Adrenal gland (tissue), 12 donors: ENCODE data around the gene OLIG1. TPM values are rescaled to one million over a fixed set of nuclear protein-coding genes. Genes with fewer than 3 reads are reported as not detected.

Experiments used
- DNase-seq, 7 donors: peaks; one replicate each; pipeline ENCODE4 v3.0.0-alpha.2; 2019 to 2020
- H3K27ac ChIP-seq, 5 donors: fragments of 200-600 bp; sonication (generic) in 4 of 5; 1 replicate in 3 of 5; 2 replicates in 2 of 5; pipeline versions ENCODE4 v1.5.1 to v1.8.0; 2016 to 2020; ENCODE audit warnings: mild to moderate bottlenecking in 1 of 5
- H3K27me3 ChIP-seq: fragments of 200-600 bp; 2 replicates; pipeline ENCODE4 v1.8.0; 2021
- H3K36me3 ChIP-seq, 2 donors: fragments of 200-600 bp; replicated peaks in 1 of 2; 1 replicate in 1 of 2; 2 replicates in 1 of 2; pipeline versions ENCODE4 v1.5.1 to v1.8.0; 2018 to 2022
- H3K4me1 ChIP-seq, 2 donors: fragments of 200-600 bp; replicated peaks in 1 of 2; 1 replicate in 1 of 2; 2 replicates in 1 of 2; pipeline versions ENCODE4 v1.5.1 to v1.8.0; 2018 to 2021
- H3K4me3 ChIP-seq, 4 donors: fragments of 200-600 bp; sonication (generic) in 3 of 4; one replicate each; pipeline ENCODE4 v1.5.1; 2016 to 2018
- H3K9me3 ChIP-seq, 3 donors: fragments of 200-600 bp; sonication (generic) in 1 of 3; replicated peaks in 1 of 3; 1 replicate in 2 of 3; 2 replicates in 1 of 3; pipeline versions ENCODE4 v1.5.1 to v1.8.0; 2016 to 2021
- POLR2A ChIP-seq, 2 donors: fragments of 450-650 bp; IDR thresholded peaks; one replicate each; pipeline ENCODE4 v1.6.1; 2017; ENCODE audit warnings: antibody characterized with exemption in 2 of 2, mild to moderate bottlenecking in 2 of 2, moderate library complexity in 1 of 2
- WGBS, 4 donors: extraction: QIAGEN DNeasy Blood & Tissue Kit in 2 of 4; methylation state at CpG; one replicate each; pipeline versions ENCODE4 v1.1.5 to v1.1.7; 2013 to 2017; 5-methylcytosine and 5-hydroxymethylcytosine counted together
- intact Hi-C, 2 donors: fragments of 100-400 bp; cut with DNase I; formaldehyde crosslinking; loops; one replicate each; pipeline versions ENCODE4 v1.14.1 to v1.15.0; 2022 to 2023
- polyA plus RNA-seq, 3 donors: library from polyadenylated mRNA; stranded (reverse); fragments of 200-250 nt in 2 of 3; fragments of 350-450 nt in 1 of 3; fragmentation: Illumina TruSeq in 1 of 3; extraction: RNeasy Lipid Tissue Mini Kit (QIAGEN cat#74804) in 1 of 3; gene quantifications; one replicate each; pipeline ENCODE4 v1.2.3, GENCODE V29; 2013 to 2014
- total RNA-seq, 9 donors: library from RNA; depleted of rRNA in 4 of 9; stranded (reverse); fragments of >200 nt in 4 of 9; fragments of 120-200 nt in 1 of 9; fragmentation: NEBNext Ultra II Directional in 1 of 9; extraction: Animal tissue kit (Norgen Biotek cat#: 25700) in 1 of 9; gene quantifications; one replicate each; pipeline versions ENCODE4 v1.1.0 to v1.2.4, GENCODE V29; 2013 to 2023
- TF ChIP-seq, protein P1 (sequence below), 6 experiments: fragments of 450-650 bp in 4 of 6; fragments of 200-600 bp in 2 of 6; sonication (generic) in 1 of 6; IDR thresholded peaks; 1 replicate in 5 of 6; 2 replicates in 1 of 6; pipeline versions ENCODE4 v1.5.1 to v1.8.0; 2016 to 2021; ENCODE audit warnings: antibody characterized with exemption in 6 of 6, mild to moderate bottlenecking in 2 of 6, moderate library complexity in 1 of 6
- donor health status: healthy with polysubstance abuse.
- donor health status: Bipolar disorder and iron deficiency.
- donor health status: DM: yes; HTN: yes; CAD: no.
- donor health status: DM: no; HTN: no; CAD: no.
- donor health status: DM: no; HTN: no; CAD: no.
- donor health status: DM: yes; HTN: yes; CAD: no.

The OLIG1 gene
- total and polyA plus RNA-seq, 12 donors: 0.11 to 1.8 (median 0.50) TPM; not detected in 9

DNA sequence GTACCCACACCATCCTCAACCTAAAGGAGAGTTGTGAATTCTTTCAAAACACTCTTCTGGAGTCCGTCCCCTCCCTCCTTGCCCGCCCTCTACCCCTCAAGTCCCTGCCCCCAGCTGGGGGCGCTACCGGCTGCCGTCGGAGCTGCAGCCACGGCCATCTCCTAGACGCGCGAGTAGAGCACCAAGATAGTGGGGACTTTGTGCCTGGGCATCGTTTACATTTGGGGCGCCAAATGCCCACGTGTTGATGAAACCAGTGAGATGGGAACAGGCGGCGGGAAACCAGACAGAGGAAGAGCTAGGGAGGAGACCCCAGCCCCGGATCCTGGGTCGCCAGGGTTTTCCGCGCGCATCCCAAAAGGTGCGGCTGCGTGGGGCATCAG, 44.8 kb upstream of the OLIG1 start:
- Histone ChIP-seq H3K27me3 (peaks cover 99% of the 10 kb centered on the region), H3K9me3 (no peaks in the 10 kb centered on the region), H3K4me1 (peaks cover 0 to 22% of the 10 kb centered on the region in 2 donors), H3K27ac (no peak overlapping the region), H3K4me3 (no peak overlapping the region), H3K36me3 (no peaks in the 10 kb centered on the region)
- intact Hi-C loops: no loop called here
- 1 to 7% (median 4%) methylated on average over 18 to 22 of the region's 22 CpGs for WGBS, 4 donors
- DNase-seq: no peak
- TF ChIP-seq, protein P1, sequence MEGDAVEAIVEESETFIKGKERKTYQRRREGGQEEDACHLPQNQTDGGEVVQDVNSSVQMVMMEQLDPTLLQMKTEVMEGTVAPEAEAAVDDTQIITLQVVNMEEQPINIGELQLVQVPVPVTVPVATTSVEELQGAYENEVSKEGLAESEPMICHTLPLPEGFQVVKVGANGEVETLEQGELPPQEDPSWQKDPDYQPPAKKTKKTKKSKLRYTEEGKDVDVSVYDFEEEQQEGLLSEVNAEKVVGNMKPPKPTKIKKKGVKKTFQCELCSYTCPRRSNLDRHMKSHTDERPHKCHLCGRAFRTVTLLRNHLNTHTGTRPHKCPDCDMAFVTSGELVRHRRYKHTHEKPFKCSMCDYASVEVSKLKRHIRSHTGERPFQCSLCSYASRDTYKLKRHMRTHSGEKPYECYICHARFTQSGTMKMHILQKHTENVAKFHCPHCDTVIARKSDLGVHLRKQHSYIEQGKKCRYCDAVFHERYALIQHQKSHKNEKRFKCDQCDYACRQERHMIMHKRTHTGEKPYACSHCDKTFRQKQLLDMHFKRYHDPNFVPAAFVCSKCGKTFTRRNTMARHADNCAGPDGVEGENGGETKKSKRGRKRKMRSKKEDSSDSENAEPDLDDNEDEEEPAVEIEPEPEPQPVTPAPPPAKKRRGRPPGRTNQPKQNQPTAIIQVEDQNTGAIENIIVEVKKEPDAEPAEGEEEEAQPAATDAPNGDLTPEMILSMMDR (IDR thresholded peaks at IDR 0.05): no peak
- no peak for TF ChIP-seq POLR2A (IDR thresholded peaks at IDR 0.05)

DNA sequence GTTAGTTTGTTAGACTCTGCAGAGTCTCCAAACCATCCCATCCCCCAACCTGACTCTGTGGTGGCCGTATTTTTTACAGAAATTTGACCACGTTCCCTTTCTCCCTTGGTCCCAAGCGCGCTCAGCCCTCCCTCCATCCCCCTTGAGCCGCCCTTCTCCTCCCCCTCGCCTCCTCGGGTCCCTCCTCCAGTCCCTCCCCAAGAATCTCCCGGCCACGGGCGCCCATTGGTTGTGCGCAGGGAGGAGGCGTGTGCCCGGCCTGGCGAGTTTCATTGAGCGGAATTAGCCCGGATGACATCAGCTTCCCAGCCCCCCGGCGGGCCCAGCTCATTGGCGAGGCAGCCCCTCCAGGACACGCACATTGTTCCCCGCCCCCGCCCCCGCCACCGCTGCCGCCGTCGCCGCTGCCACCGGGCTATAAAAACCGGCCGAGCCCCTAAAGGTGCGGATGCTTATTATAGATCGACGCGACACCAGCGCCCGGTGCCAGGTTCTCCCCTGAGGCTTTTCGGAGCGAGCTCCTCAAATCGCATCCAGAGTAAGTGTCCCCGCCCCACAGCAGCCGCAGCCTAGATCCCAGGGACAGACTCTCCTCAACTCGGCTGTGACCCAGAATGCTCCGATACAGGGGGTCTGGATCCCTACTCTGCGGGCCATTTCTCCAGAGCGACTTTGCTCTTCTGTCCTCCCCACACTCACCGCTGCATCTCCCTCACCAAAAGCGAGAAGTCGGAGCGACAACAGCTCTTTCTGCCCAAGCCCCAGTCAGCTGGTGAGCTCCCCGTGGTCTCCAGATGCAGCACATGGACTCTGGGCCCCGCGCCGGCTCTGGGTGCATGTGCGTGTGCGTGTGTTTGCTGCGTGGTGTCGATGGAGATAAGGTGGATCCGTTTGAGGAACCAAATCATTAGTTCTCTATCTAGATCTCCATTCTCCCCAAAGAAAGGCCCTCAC, 44.2 kb upstream of the OLIG1 start, which contains the start of gene OLIG2:
Gene OLIG2, plus strand, starts transcription at position 447 of the 954 bp plus-strand sequence. CDS start 928 bp downstream, outside the sequence.
- WGBS, 4 donors: 1 to 5% (median 2%) methylated on average over 26 to 59 of the region's 59 CpGs
- Histone ChIP-seq H3K4me3 (no peak within 1 kb of the TSS), H3K36me3 (no peaks in the 10 kb centered on the region), H3K27me3 (peaks cover 100% of the 10 kb centered on the region), H3K9me3 (no peaks in the 10 kb centered on the region), H3K27ac (no peak within 1 kb of the TSS), H3K4me1 (peaks cover 0 to 21% of the 10 kb centered on the region in 2 donors)
- TF ChIP-seq, protein P1 (IDR thresholded peaks at IDR 0.05): no peak
- no peak for TF ChIP-seq POLR2A (IDR thresholded peaks at IDR 0.05)
- intact Hi-C loops: no loop called here
- no peak for DNase-seq

DNA sequence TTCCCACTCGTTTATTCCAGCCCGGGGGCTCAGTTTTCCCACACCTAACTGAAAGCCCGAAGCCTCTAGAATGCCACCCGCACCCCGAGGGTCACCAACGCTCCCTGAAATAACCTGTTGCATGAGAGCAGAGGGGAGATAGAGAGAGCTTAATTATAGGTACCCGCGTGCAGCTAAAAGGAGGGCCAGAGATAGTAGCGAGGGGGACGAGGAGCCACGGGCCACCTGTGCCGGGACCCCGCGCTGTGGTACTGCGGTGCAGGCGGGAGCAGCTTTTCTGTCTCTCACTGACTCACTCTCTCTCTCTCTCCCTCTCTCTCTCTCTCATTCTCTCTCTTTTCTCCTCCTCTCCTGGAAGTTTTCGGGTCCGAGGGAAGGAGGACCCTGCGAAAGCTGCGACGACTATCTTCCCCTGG, 43.5 kb upstream of the OLIG1 start:
- no peaks in the 10 kb centered on the region for H3K9me3 ChIP-seq
- H3K4me3 ChIP-seq: no peak overlapping the region
- intact Hi-C loops: no loop called here
- DNase-seq: no peak
- H3K36me3 ChIP-seq: no peaks in the 10 kb centered on the region
- peaks cover 100% of the 10 kb centered on the region for H3K27me3 ChIP-seq
- H3K4me1 ChIP-seq: peaks cover 0 to 21% of the 10 kb centered on the region in 2 donors
- no peak overlapping the region for H3K27ac ChIP-seq
- WGBS, 4 donors: 2 to 5% (median 3%) methylated on average over 11 to 21 of the region's 21 CpGs
- TF ChIP-seq POLR2A (IDR thresholded peaks at IDR 0.05): no peak
- TF ChIP-seq, protein P1 (IDR thresholded peaks at IDR 0.05): no peak

DNA sequence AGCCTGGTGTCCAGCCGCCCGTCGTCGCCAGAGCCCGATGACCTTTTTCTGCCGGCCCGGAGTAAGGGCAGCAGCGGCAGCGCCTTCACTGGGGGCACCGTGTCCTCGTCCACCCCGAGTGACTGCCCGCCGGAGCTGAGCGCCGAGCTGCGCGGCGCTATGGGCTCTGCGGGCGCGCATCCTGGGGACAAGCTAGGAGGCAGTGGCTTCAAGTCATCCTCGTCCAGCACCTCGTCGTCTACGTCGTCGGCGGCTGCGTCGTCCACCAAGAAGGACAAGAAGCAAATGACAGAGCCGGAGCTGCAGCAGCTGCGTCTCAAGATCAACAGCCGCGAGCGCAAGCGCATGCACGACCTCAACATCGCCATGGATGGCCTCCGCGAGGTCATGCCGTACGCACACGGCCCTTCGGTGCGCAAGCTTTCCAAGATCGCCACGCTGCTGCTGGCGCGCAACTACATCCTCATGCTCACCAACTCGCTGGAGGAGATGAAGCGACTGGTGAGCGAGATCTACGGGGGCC, 43.0 kb upstream of the OLIG1 start:
- H3K27ac ChIP-seq: no peak overlapping the region
- no peaks in the 10 kb centered on the region for H3K36me3 ChIP-seq
- H3K4me3 ChIP-seq: no peak overlapping the region
- no peaks in the 10 kb centered on the region for H3K9me3 ChIP-seq
- no peak for TF ChIP-seq POLR2A (IDR thresholded peaks at IDR 0.05)
- TF ChIP-seq, protein P1 (IDR thresholded peaks at IDR 0.05): no peak
- intact Hi-C loops: no loop called here
- peaks cover 100% of the 10 kb centered on the region for H3K27me3 ChIP-seq
- DNase-seq: no peak
- peaks cover 0 to 21% of the 10 kb centered on the region in 2 donors for H3K4me1 ChIP-seq
- WGBS, 4 donors: 2 to 18% (median 5%) methylated on average over 4 to 54 of the region's 54 CpGs
